H1 (cell line): Measurements from ENCODE around the gene UPF2. TPM values are rescaled to one million over a fixed set of nuclear protein-coding genes. Genes with fewer than 3 reads are reported as not detected.

Experiments used
- BRCA1 ChIP-seq: IDR thresholded peaks from 2 replicates; pipeline ENCODE4 v1.6.1; 2012; ENCODE audit warnings: low read depth, low read length, improper control_type of control experiment
- CHD7 ChIP-seq: fragments of 300-600 bp; sonication (generic); IDR thresholded peaks from 2 replicates; pipeline ENCODE4 v1.7.1; 2012; ENCODE audit warnings: low read length, moderate library complexity, mild to moderate bottlenecking, inconsistent platforms; ENCODE audit not compliant: insufficient replicate concordance
- RAD21 ChIP-seq, 2 experiments: IDR thresholded peaks in 1 of 2; conservative IDR thresholded peaks in 1 of 2; 2 replicates each; pipeline ENCODE4 v1.6.1; 2011; ENCODE audit warnings: low read depth in 2 of 2, low read length in 2 of 2, improper control_type of control experiment in 1 of 2, inconsistent platforms in 1 of 2, mild to moderate bottlenecking in 1 of 2, moderate library complexity in 1 of 2
- SIN3A ChIP-seq, 2 experiments: IDR thresholded peaks in 1 of 2; conservative IDR thresholded peaks in 1 of 2; 2 replicates each; pipeline ENCODE4 v1.6.1; 2011 to 2012; ENCODE audit warnings: low read length in 2 of 2, improper control_type of control experiment in 1 of 2, low read depth in 1 of 2, mild to moderate bottlenecking in 1 of 2
- SP2 ChIP-seq: IDR thresholded peaks from 2 replicates; pipeline ENCODE4 v1.6.1; 2012; ENCODE audit warnings: mild to moderate bottlenecking, low read length, inconsistent platforms
- TCF12 ChIP-seq: IDR thresholded peaks from 2 replicates; pipeline ENCODE4 v1.6.1; 2011; ENCODE audit warnings: low read depth, mild to moderate bottlenecking, low read length
- USF2 ChIP-seq: IDR thresholded peaks from 2 replicates; pipeline ENCODE4 v1.6.1; 2011; ENCODE audit warnings: low read length, improper control_type of control experiment
- YY1 ChIP-seq: IDR thresholded peaks from 2 replicates; pipeline ENCODE4 v1.6.1; 2011; ENCODE audit warnings: low read depth, mild to moderate bottlenecking, low read length
- polyA plus RNA-seq, 7 experiments: library from polyadenylated mRNA; depleted of rRNA in 3 of 7; stranded (reverse) in 5 of 7; unstranded in 2 of 7; fragments of >200 nt in 5 of 7; fragments of 200-250 nt in 2 of 7; gene quantifications; 1 replicate in 5 of 7; 2 replicates in 1 of 7; 4 replicates in 1 of 7; pipeline versions ENCODE4 v1.2.1 to v1.2.3, GENCODE V29; 2011 to 2013; ENCODE audit warnings: missing spikeins in 2 of 7, mixed read lengths in 2 of 7
- total RNA-seq: library from RNA; stranded (reverse); fragmentation: NEBNext Ultra II Directional; extraction: Animal tissue kit (Norgen Biotek cat#: 25700); gene quantifications from 2 replicates; pipeline ENCODE4 v1.2.1, GENCODE V29; 2021

UPF2 gene
- total and polyA plus RNA-seq, 2 of the 8 experiments (the other 6 are each of a cell fraction or from before 2014, with no cell fraction given): 6.2 to 32.8 TPM

DNA sequence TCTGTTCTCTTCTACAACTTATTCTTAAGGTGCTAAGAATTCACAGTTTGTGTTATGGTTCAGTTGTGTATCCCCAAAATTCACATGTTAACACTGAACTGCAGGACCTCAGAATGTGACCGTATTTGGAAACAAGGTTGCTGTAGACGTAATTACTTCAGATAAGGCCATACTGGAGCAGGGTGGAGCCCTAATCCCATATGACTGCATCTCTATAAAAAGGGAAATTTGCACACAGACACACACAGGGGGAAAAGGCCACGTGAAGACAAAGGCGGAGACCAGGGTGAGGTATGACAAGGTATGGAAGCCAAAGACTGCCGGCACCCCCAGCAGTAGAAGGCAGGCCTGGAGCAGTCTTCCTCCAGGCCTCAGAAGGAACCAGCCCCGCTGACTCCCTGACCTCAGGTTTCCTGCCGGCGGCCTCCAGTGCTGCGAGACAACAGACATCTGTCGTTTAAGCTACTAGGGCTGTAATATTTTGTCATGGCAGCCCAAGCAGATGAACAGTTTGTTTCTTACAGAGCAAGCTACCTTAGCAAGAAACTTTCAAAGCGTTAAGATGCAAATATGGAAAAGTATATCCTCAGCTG is 120.7 kb downstream of the UPF2 start (continued):
- TF ChIP-seq CHD7 (no peak), SIN3A (conservative IDR thresholded peaks at IDR 0.05 in 1 of 2, IDR thresholded peaks at IDR 0.05 in 1 of 2; ENCODE audit: low read depth in 1 of 2, low read length in 2 of 2) (no peak), TCF12 (no peak), BRCA1 (no peak), RAD21 (IDR thresholded peaks at IDR 0.05 in 1 of 2, conservative IDR thresholded peaks at IDR 0.05 in 1 of 2; ENCODE audit: low read depth in 2 of 2, low read length in 2 of 2) (no peak), USF2 (no peak), YY1 (no peak), SP2 (no peak)
- TF ChIP-seq, all 59 proteins: peak for 0
